ENCODE data around the gene ACAD10.
"Not testable (repeated sequence)": the region's sequence is repeated elsewhere in the genome, so short reads cannot be mapped to it uniquely, and the experiment has no call there.

Gene ACAD10

GRCh38 chr12:111687952-111688351, 2.1 kb downstream of the ACAD10 start:
- DNase-seq = no peak

- no peak for DNase-seq
These were observed 5.4 kb downstream of the ACAD10 start for GRCh38 chr12:111691262-111691661.

- no peak for DNase-seq
These were observed 6.8 kb downstream of the ACAD10 start for GRCh38 chr12:111692575-111693210.

GRCh38 chr12:111693818-111694217, 8.0 kb downstream of the ACAD10 start:
- DNase-seq = no peak

- DNase-seq = no peak
These were observed 14.1 kb downstream of the ACAD10 start for GRCh38 chr12:111699962-111700361.

GRCh38 chr12:111705672-111706071, 19.8 kb downstream of the ACAD10 start:
- no peak for DNase-seq

GRCh38 chr12:111706145-111706544, 20.3 kb downstream of the ACAD10 start:
- no peak for DNase-seq

- no peak for DNase-seq
These were observed 29.4 kb downstream of the ACAD10 start for GRCh38 chr12:111715279-111715678.

- DNase-seq = not testable (repeated sequence)
These were observed 33.5 kb downstream of the ACAD10 start for GRCh38 chr12:111719316-111719715.

GRCh38 chr12:111720457-111720856, 34.6 kb downstream of the ACAD10 start:
- DNase-seq = no peak

GRCh38 chr12:111723646-111724360, 38.0 kb downstream of the ACAD10 start:
- not testable (repeated sequence) for DNase-seq

- DNase-seq = no peak
These were observed 42.9 kb downstream of the ACAD10 start for GRCh38 chr12:111728795-111729194.

GRCh38 chr12:111730420-111730819, 44.6 kb downstream of the ACAD10 start:
- DNase-seq = no peak

GRCh38 chr12:111732786-111733185, 46.9 kb downstream of the ACAD10 start:
- no peak for DNase-seq

GRCh38 chr12:111733340-111733915, 47.6 kb downstream of the ACAD10 start:
- no peak for DNase-seq

- not testable (repeated sequence) for DNase-seq
These were observed 53.7 kb downstream of the ACAD10 start for GRCh38 chr12:111739524-111739923.

- no peak for DNase-seq
These were observed 55.5 kb downstream of the ACAD10 start for GRCh38 chr12:111741235-111741812.

- no peak for DNase-seq
These were observed 59.4 kb downstream of the ACAD10 start for GRCh38 chr12:111745211-111745610.

- DNase-seq = no peak
These were observed 61.5 kb downstream of the ACAD10 start for GRCh38 chr12:111747333-111747732.

- DNase-seq = no peak
These were observed 62.4 kb downstream of the ACAD10 start for GRCh38 chr12:111748151-111748672.

GRCh38 chr12:111748867-111749266, 63.0 kb downstream of the ACAD10 start:
- no peak for DNase-seq

- no peak for DNase-seq
These were observed 63.5 kb downstream of the ACAD10 start for GRCh38 chr12:111749391-111749790.

- no peak for DNase-seq
These were observed 67.5 kb downstream of the ACAD10 start for GRCh38 chr12:111753144-111753881.

All from activated CD8-positive, alpha-beta memory T cell treated with anti-CD3 and anti-CD28 coated beads, Interleukin-2, amount 50 U/mL, for 4 hours (primary cell).